ENCODE data around the gene TMED7. TPM values are rescaled to one million over a fixed set of nuclear protein-coding genes. Genes with fewer than 3 reads are reported as not detected.
"Not testable (repeated sequence)": the region's sequence is repeated elsewhere in the genome, so short reads cannot be mapped to it uniquely, and the experiment has no call there.

The TMED7 gene
- 100 to 1,000 TPM in 1 of 4 donors, 10 to 100 TPM in 3; 33.5 to 112 (median 60.6) TPM for total RNA-seq

DNA sequence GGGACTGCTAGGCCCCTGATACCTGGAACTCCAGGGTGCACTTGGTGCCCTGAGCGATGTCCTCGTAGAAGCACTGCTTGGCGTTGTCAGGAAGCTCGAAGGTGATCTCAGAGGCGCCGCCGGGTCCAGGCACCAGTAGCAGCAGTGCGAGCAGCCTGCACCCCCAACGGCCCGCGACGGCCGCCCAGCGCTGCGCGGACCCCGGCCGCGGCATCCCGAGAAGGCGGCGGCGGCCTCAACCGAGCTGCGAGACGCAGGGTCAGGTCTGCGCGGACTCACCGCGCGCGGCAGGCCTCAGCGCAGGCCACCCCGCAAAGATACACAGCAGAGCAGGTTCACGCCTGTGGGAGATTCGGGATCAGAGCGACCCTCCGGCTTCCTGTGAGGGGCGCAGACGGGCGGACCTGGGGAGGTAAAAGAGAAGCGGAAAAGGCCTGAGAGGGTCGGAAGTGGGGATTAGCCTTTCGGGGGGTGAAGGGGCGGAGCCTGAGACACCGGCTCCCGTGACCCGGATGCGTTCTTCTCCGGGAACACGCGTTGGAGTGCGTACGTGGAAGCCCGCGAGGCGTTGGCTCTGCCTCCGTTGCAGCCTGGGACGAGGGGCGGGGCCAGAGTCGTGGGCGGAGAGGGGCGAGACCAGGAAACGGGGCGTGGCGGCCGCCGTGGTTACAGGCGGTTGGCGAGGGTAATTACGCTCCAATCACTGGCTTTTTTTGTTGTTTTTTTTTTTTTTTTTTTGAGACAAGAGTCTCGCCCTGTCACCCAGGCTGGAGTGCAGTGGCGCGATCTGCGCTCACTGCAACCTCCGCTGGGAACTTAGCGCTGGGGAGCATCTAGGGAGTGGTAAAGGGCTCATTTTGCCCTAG, at the start of gene TMED7:
Gene TMED7, minus strand, starts transcription at position 458 of the 866 bp plus-strand sequence. Its CDS starts 244 bp downstream, at position 214.
- peak within 1 kb of the TSS; percentile 93 for H3K4me3 ChIP-seq (ENCODE audit: low read depth, poor library complexity, severe bottlenecking)
- TF ChIP-seq POLR2A (IDR thresholded peaks at IDR 0.05), result peak in 1 of 2 donors; percentile 37
- TF ChIP-seq, protein P1, sequence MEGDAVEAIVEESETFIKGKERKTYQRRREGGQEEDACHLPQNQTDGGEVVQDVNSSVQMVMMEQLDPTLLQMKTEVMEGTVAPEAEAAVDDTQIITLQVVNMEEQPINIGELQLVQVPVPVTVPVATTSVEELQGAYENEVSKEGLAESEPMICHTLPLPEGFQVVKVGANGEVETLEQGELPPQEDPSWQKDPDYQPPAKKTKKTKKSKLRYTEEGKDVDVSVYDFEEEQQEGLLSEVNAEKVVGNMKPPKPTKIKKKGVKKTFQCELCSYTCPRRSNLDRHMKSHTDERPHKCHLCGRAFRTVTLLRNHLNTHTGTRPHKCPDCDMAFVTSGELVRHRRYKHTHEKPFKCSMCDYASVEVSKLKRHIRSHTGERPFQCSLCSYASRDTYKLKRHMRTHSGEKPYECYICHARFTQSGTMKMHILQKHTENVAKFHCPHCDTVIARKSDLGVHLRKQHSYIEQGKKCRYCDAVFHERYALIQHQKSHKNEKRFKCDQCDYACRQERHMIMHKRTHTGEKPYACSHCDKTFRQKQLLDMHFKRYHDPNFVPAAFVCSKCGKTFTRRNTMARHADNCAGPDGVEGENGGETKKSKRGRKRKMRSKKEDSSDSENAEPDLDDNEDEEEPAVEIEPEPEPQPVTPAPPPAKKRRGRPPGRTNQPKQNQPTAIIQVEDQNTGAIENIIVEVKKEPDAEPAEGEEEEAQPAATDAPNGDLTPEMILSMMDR (IDR thresholded peaks at IDR 0.05), result no peak

DNA sequence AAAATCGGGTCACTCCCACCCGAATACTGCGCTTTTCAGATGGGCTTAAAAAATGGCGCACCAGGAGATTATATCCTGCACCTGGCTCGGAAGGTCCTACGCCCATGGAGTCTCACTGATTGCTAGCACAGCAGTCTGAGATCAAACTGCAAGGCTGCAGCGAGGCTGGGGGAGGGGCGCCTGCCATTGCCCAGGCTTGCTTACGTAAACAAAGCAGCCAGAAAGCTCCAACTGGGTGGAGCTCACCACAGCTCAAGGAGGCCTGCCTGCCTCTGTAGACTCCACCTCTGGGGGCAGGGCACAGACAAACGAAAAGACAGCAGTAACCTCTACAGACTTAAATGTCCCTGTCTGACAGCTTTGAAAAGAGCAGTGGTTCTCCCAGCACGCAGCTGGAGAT, 48.9 kb upstream of the TMED7 start:
- H3K4me3 ChIP-seq (ENCODE audit: low read depth, poor library complexity, severe bottlenecking); DNase-seq (ENCODE audit: low spot score in 2 of 2); intact Hi-C loops (cut with DNase I; ENCODE audit: low total_unique reads): not testable (repeated sequence)
- 63 to 82% methylated on average over 11 of the region's 11 CpGs for WGBS, 2 donors

More for the DNA sequence above, at the start of gene TMED7:
- peak; percentile 99 to 100 for DNase-seq (ENCODE audit: low spot score in 2 of 2)
- 1% methylated on average over 47 to 67 of the region's 77 CpGs for WGBS, 2 donors
- intact Hi-C loops (cut with DNase I; ENCODE audit: low total_unique reads), result no loop called here

DNA sequence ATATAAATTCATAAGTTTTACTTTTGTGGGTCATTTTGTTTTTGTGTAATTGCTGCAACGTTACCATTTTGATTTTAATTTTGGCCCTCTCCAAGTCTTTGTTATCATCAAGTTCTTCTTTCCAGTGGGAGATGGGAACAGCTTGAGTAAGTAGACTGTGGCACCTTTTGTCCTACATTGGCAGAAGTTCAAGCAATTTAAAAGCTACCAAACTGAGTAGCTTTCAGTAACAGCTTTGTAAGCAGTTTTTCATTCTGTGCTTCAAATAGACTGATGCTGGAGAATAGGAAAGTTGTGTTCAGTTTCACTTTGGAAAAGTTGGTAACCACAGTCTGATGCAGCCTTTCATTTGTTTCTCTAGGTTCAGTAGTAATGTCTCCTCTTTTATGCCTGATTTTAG, 47.8 kb upstream of the TMED7 start:
- WGBS, 2 donors, result 0% methylated on average over 1 of the region's 1 CpG
- no peak for DNase-seq (ENCODE audit: low spot score in 2 of 2)
- no peak overlapping the region for H3K4me3 ChIP-seq (ENCODE audit: low read depth, poor library complexity, severe bottlenecking)
- intact Hi-C loops (cut with DNase I; ENCODE audit: low total_unique reads), result no loop called here
- TF ChIP-seq POLR2A (IDR thresholded peaks at IDR 0.05), result no peak
- TF ChIP-seq, protein P1 (IDR thresholded peaks at IDR 0.05), result no peak

DNA sequence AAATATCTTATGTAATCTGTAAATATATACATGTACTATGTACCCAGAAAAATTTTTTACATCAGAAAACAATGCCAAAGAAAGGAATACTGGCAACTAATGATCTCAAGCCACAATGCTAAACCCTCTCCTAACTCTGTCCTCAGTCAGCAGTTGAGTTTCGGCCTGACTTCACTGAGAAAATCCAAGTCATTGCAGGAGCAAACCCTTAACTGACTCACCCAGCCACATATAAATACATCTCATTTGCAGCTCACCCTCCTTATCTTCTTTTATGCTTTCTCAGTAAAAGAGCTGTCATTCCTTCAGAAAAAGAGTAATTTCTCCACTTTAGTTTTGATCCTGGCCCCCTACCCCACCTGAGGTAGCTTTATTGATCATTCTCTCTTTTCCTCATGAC, 46.1 kb upstream of the TMED7 start:
- TF ChIP-seq, protein P1 (IDR thresholded peaks at IDR 0.05), result no peak
- TF ChIP-seq POLR2A (IDR thresholded peaks at IDR 0.05), result no peak
- 88 to 95% methylated on average over 1 of the region's 1 CpG for WGBS, 2 donors
- DNase-seq (ENCODE audit: low spot score in 2 of 2), result no peak
- no peak overlapping the region for H3K4me3 ChIP-seq (ENCODE audit: low read depth, poor library complexity, severe bottlenecking)
- intact Hi-C loops (cut with DNase I; ENCODE audit: low total_unique reads), result no loop called here

DNA sequence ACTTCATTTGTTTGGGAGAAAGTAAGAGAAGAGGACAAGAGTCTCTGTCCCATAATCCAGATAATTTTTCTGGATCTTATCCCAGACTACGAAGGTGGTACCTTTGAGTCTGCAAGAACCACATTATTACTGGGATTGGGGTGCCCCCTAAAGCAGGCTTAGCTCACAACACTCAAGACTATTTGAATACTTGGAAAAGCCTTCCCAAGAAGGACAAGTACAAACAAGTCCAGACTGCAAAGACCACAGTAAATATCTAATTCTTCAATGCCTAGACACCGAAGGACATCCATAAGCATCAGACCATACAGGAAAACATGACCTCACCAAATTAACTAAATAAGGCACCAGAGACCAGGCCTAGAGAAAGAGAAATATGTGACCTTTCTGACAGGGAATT, 40.2 kb upstream of the TMED7 start:
- DNase-seq (ENCODE audit: low spot score in 2 of 2), result no peak
- intact Hi-C loops (cut with DNase I; ENCODE audit: low total_unique reads), result no loop called here
- 34 to 57% methylated on average over 2 of the region's 2 CpGs for WGBS, 2 donors
- H3K4me3 ChIP-seq (ENCODE audit: low read depth, poor library complexity, severe bottlenecking), result no peak overlapping the region
- TF ChIP-seq, protein P1 (IDR thresholded peaks at IDR 0.05), result no peak
- TF ChIP-seq POLR2A (IDR thresholded peaks at IDR 0.05), result no peak

DNA sequence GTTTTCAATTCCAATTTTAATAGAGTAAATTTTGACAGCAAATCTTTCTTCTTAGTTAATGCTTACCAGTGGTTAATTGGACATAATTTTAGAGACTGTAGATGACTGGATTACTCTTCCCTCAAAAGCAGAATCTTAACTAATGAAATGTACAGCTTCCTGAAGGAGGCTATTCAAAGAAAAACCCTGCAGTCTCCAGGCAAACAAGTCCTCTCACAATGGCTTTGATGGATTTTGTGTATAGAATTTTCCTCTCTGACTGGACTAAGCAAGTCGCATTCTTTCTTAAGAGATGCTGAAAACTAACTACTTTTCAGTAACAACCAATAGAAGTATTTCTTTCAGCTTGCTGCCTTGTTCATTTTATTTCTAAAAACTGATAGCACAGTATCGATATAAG, 35.7 kb upstream of the TMED7 start:
- no peak overlapping the region for H3K4me3 ChIP-seq (ENCODE audit: low read depth, poor library complexity, severe bottlenecking)
- 88 to 89% methylated on average over 2 of the region's 2 CpGs for WGBS, 2 donors
- TF ChIP-seq, protein P1 (IDR thresholded peaks at IDR 0.05), result no peak
- TF ChIP-seq POLR2A (IDR thresholded peaks at IDR 0.05), result no peak
- no peak for DNase-seq (ENCODE audit: low spot score in 2 of 2)
- intact Hi-C loops (cut with DNase I; ENCODE audit: low total_unique reads), result no loop called here

All from lower leg skin (tissue), 4 donors.